GM19193 (cell line): ENCODE data around the gene AJAP1.

Experiments used
- POLR2A ChIP-seq: IDR thresholded peaks from 4 replicates; pipeline ENCODE4 v1.6.1; 2011; ENCODE audit not compliant: insufficient read depth, insufficient read length; ENCODE audit errors: extremely low read depth

AJAP1 gene

DNA sequence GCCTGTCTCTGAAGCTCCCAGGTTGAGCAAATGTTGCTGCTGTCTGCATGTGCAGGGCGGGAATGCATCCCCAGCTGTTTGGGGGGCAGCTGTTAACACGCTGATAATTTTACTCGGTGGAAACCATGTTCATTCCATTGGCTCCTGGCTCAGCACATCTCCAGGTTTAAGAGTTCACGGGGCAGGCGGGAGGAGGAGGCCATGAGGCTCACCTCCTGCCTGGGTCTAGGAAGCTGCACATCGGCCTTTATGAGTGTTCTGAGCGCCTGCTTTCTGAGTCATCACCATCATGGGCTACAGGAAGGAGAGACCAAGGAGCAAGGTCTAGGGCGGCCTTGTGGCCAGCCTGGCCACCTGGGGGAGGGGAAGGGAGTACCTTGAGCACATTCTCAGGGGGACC lies 29.7 kb downstream of the AJAP1 start:
- no peak for TF ChIP-seq POLR2A

DNA sequence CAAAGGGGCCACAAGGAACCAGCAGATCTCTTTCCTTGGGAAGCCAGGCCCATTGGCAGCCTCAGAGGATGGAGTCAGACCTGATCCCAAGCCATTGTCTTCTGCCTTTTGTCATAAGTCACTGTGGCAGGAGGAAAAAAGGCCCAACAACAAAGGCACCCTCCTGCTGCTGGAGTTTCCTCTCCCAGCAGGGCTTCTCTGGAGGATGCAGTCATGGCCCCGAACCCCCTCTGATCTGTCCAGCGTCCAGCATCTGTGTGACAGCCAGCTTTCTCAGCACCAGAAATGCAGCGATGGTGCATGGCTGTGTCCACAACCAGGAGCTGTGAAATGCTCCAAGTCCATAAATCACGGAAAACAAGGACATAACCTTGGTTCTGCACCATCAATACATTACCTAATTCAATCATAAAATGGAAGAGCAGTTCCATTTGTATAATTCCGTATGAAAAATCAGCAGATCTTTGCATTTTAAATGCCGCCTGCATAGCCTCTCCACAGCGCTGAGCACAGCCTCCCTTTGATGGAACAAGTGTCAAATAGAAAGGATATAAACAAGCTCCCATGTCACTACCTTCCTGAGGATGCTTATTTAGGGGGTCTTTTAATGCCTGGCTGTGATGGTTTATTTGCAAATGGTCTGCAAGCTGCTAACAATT lies 30.6 kb downstream of the AJAP1 start:
- no peak for TF ChIP-seq POLR2A

DNA sequence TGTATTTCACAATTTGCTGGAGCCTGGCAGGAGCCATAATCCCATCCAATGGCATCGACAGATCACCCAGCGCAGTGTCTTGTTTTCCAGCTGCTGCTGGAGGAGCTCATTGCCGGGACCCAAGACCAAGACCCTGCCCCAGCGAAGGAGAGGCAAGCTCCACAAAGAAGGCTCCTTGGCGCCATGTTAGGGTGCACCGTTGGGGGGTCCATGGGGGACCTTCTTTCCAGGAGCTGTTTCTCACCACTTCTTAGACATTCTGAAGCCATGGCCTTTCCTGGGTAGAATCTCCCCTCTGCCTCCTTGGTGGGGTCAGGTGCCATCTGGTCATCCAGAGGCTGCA lies 31.1 kb downstream of the AJAP1 start:
- TF ChIP-seq POLR2A: no peak

DNA sequence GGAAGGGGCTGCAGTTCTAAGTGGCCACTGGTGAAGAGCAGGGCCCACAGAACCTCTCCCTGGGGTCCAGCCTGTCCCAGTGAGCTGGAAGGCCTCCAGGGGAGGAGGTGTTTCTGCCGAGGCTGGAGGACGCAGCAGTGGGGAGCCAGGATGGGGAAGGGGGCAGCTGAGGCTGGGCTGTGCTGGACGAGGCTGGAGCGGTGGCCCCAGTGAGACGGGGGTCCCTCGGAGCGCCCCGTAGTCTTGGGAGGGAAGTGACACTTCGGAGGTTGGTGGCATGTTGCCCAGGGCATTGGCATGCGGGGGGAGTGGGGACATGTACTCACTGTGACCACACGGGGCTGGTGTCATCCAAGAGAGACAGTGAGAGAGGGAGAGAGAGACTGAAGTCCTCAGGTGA lies 33.5 kb downstream of the AJAP1 start:
- no peak for TF ChIP-seq POLR2A

DNA sequence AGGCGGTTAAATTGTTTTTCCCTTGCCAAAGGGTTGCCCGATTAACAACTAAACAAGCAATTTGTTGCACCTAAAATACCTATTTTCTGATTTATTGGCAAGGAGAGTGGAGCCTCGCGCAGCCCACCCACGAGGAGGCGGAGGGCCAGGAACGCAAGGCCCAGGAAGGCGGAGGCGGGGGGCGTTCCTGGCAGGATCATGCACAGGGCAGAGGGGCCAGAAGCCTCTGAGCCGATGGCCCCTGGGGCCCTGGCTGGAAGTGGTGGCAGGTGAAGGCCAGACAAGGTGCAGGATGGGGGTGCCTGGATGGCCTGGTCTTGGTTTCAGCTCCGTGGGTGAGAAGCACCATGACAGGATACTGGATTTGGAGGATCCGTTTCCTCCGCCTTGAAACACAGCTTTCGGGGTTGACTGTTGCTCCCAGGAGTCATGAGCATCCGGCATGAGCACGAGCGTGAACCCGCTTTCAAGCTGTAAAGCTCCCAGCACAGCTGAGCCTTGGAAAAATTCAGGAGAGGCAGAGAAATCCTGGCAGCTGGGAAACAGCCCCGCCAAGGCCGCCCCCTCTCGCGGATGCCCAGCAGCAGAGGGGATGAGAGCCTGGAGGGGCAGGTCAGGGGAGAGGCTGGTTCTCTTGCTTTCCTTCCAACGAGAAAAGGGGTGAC lies 35.0 kb downstream of the AJAP1 start:
- TF ChIP-seq POLR2A: no peak

- no peak for TF ChIP-seq POLR2A
Observed at GRCh38 chr1:4689941-4690635, 35.7 kb downstream of the AJAP1 start.

- no peak for TF ChIP-seq POLR2A
Observed at GRCh38 chr1:4690951-4691675, 36.7 kb downstream of the AJAP1 start.

DNA sequence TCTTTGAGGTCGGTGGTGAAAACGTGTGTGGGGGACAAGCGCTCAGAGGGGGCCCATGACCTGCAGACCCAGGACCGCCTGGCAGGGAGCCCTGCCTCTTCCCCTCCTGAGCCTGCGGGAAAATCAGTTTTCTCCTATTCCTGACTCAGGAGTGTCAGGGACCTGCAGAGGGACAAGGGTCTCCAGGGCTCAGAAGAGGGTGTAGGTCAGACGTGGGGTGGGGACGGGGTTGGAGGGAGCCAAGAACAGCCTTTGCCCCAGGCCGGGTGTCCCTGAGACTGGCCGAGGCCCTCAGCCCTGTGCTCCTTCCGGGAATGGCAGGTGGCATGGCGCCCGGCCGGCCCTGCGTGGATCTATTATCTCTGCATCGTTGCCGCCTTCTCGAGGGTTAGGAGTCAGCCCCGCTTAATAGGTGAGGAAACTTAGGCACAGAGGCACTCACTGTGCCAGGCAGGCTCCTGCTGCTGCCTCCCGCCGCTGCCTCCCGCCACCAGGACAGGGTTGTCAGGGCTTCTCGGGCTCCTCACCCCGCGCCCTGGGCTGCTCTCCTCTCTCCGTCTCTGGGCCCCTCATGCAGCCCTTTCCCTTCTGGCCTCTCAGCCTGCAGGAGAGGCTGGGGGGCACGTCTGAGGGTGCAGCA lies 37.5 kb downstream of the AJAP1 start:
- TF ChIP-seq POLR2A: no peak

GRCh38 chr1:4692437-4692836 lies 38.0 kb downstream of the AJAP1 start:
- no peak for TF ChIP-seq POLR2A

GRCh38 chr1:4693331-4693730 lies 38.9 kb downstream of the AJAP1 start:
- TF ChIP-seq POLR2A: no peak

GRCh38 chr1:4693891-4694290 lies 39.5 kb downstream of the AJAP1 start:
- no peak for TF ChIP-seq POLR2A

- no peak for TF ChIP-seq POLR2A
Observed at GRCh38 chr1:4694492-4694891, 40.1 kb downstream of the AJAP1 start.

DNA sequence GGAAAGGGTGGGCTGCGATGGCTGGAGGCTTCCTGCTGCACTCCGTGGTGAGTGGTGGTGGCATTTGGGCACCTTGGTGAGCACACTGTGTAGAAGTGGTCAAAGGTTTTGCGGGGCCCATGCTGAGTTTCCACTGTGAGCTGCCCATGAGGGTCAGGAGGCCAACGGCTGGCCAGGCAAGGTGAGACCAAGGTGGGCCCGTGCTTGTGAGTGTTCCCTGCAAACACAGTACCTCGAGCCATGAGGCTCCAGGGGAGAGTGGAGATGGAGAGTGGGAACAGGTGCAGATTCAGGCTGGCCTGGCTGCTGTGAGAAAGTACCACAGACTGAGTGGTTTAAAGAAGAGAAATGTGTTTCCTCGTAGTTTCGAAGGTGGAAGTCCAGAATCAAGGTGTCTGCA lies 40.8 kb downstream of the AJAP1 start:
- TF ChIP-seq POLR2A: no peak

DNA sequence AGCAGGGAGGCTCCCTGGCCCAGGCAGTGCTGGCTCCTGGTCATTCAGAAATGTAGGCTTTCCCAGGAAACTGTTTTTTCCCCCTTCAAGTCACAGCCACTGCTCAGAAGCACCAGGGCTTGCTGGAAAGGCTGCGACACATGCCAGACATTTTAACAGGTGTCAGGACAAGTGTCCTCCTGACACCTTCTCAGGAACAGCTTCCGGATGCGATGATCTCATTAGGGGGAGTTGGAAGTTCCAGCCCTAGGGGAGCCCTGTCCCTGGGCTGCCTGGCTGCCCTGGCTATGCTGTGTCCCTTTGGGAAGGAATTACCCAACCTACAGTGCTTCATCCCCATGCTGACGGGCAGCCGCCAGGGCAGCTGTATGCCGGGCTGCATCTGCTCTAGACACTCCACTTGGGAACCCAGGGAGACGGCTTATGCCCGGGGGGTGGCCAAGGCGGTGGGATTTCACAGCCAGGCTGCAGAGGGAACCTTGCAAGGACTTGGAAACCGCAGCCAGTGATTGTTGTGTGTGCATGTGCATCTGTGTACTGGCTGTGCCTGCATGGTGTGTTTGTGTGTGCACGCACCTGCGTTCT lies 41.8 kb downstream of the AJAP1 start:
- TF ChIP-seq POLR2A: no peak

DNA sequence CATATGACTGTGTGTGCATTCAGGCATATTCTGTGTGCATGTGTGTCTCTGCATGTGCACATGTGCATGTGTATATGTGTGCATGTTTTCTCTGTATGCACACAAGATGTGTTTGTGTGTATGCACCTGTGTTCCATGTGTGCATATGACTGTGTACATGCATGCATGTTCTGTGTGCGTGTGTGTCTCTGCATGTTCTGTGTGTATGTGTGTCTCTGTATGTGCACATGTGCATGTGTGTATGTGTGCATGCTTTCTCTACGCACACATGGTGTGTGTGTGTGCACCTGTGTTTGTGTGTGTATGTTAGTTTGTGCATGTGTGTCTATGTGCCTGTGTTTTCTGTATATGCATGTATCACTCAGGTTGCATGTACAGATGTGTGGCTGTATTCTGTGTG lies 42.3 kb downstream of the AJAP1 start:
- TF ChIP-seq POLR2A: no peak
